NT2/D1 (cell line): Measurements from ENCODE around the gene C9orf152.

ENCODE experiments used
- SUZ12 ChIP-seq: IDR thresholded peaks from 2 replicates; pipeline ENCODE4 v1.6.1; 2011; ENCODE audit not compliant: insufficient read length, insufficient read depth; ENCODE audit errors: extremely low read depth
- YY1 ChIP-seq: IDR thresholded peaks from 2 replicates; pipeline ENCODE4 v1.6.1; 2011; ENCODE audit not compliant: insufficient read length, insufficient read depth
- ZNF274 ChIP-seq: IDR thresholded peaks from 2 replicates; pipeline ENCODE4 v1.6.1; 2011; ENCODE audit warnings: mild to moderate bottlenecking, low read depth, low read length

DNA sequence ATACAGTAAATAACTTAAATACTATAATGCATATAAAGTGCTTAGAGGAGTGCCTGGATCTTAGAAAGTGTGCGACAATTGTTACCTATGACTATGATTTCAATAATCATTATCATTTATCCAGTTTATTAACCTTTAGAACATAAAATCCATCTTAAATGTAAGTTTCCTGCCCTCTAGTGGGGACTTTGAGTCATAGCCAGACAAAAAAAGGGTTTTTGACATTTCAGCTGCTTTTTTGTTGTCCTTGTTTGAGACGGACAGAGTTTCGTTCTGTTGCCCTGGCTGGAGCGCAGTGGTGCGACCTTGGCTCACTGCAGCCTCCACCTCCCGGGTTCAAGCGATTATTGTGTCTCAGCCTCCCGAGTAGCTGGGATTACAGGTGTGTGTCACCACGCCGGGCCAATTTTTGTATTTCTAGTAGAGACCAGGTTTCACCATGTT is 9.7 kb upstream of the C9orf152 start:
- TF ChIP-seq YY1 (no peak), SUZ12 (no peak), ZNF274 (no peak)
